HT1080 (cell line): ENCODE data around the gene IRAK3. TPM values are rescaled to one million over a fixed set of nuclear protein-coding genes. Genes with fewer than 3 reads are reported as not detected.

Experiments used
- total RNA-seq: library from RNA; depleted of rRNA; stranded (reverse); fragments of >200 nt; shearing (Covaris generic); gene quantifications from 2 replicates; pipeline ENCODE4 v1.2.3, GENCODE V29; 2014; rRNA removed

IRAK3 gene
- total RNA-seq, 1 experiment from 2014 or later = 0.03 TPM

Other genes starting within 250 kb of the IRAK3 start
- 31.3 and 45.4 TPM in 2 replicates for gene LLPH, start 58.5 kb upstream of the IRAK3 start, total RNA-seq
- 30.5 and 39.0 TPM in 2 replicates for gene TMBIM4, start 19.2 kb upstream of the IRAK3 start, total RNA-seq
- 1.1 and 1.4 TPM in 2 replicates for gene HELB, start 113.3 kb downstream of the IRAK3 start, total RNA-seq